Mesothelial cell of epicardium (in vitro differentiated cells): ENCODE measurements around the gene EMX1. TPM values are rescaled to one million over a fixed set of nuclear protein-coding genes. Genes with fewer than 3 reads are reported as not detected.
A peak's percentile ranks its signal among the peaks of the same experiment; 100 is the strongest.

Experiments used
- DNase-seq, 2 experiments: peaks; one replicate each; pipeline ENCODE4 v3.0.0; 2021; ENCODE audit warnings: low spot score in 2 of 2; ENCODE audit not compliant: unreplicated experiment in 2 of 2
- H3K27ac Mint-ChIP-seq: 2 replicates; pipeline ENCODE4 v1.8.0; 2021; ENCODE audit warnings: mixed read lengths
- H3K27me3 Mint-ChIP-seq: 2 replicates; pipeline ENCODE4 v1.8.0; 2021; ENCODE audit warnings: low read depth, mixed read lengths
- H3K36me3 Mint-ChIP-seq: 2 replicates; pipeline ENCODE4 v1.8.0; 2021; ENCODE audit warnings: mixed read lengths
- H3K4me1 Mint-ChIP-seq: 2 replicates; pipeline ENCODE4 v1.8.0; 2021; ENCODE audit warnings: mixed read lengths
- H3K4me3 Mint-ChIP-seq: 2 replicates; pipeline ENCODE4 v1.8.0; 2021; ENCODE audit warnings: mild to moderate bottlenecking, moderate library complexity, mixed read lengths
- H3K9me3 Mint-ChIP-seq: 2 replicates; pipeline ENCODE4 v1.8.0; 2021; ENCODE audit warnings: mixed read lengths
- CTCF ChIP-seq: fragments of 200-600 bp; sonication (generic); IDR thresholded peaks from one replicate; pipeline ENCODE4 v1.5.0; 2021; ENCODE audit warnings: antibody characterized with exemption; ENCODE audit not compliant: unreplicated experiment
- total RNA-seq: library from RNA; stranded (reverse); gene quantifications from 3 replicates; pipeline ENCODE4 v1.2.1, GENCODE V29; 2021

Gene EMX1
- total RNA-seq, 1 donor from 2014 or later = not detected

- TF ChIP-seq CTCF = no peak
- Mint-ChIP-seq H3K27ac (no peak overlapping the region), H3K4me1 (no peaks in the 10 kb centered on the region), H3K27me3 (no peaks in the 10 kb centered on the region), H3K4me3 (no peak overlapping the region), H3K36me3 (no peaks in the 10 kb centered on the region), H3K9me3 (no peaks in the 10 kb centered on the region)
- no peak for DNase-seq
Measured at GRCh38 chr2:72973137-72973535, 55.8 kb downstream of the EMX1 start.

- Mint-ChIP-seq H3K27ac (no peak overlapping the region), H3K4me3 (no peak overlapping the region), H3K27me3 (no peaks in the 10 kb centered on the region), H3K36me3 (no peaks in the 10 kb centered on the region), H3K4me1 (no peaks in the 10 kb centered on the region), H3K9me3 (no peaks in the 10 kb centered on the region)
- peak; percentile 57 for TF ChIP-seq CTCF
- DNase-seq = peak in 1 of 2 experiments; percentile 54
Measured at GRCh38 chr2:72973566-72974435, 56.5 kb downstream of the EMX1 start.

GRCh38 chr2:72974436-72974754, 57.1 kb downstream of the EMX1 start:
- Mint-ChIP-seq H3K4me3 (no peak overlapping the region), H3K27ac (no peak overlapping the region), H3K27me3 (no peaks in the 10 kb centered on the region), H3K9me3 (no peaks in the 10 kb centered on the region), H3K36me3 (no peaks in the 10 kb centered on the region), H3K4me1 (no peaks in the 10 kb centered on the region)
- no peak for DNase-seq
- TF ChIP-seq CTCF = no peak

- Mint-ChIP-seq H3K4me1 (peaks cover 1% of the 10 kb centered on the region), H3K36me3 (no peaks in the 10 kb centered on the region), H3K4me3 (no peak overlapping the region), H3K27me3 (no peaks in the 10 kb centered on the region), H3K27ac (no peak overlapping the region), H3K9me3 (no peaks in the 10 kb centered on the region)
- DNase-seq = no peak
- TF ChIP-seq CTCF = no peak
Measured at GRCh38 chr2:72975017-72975416, 57.7 kb downstream of the EMX1 start.

- no peaks in the 10 kb centered on the region for H3K36me3 Mint-ChIP-seq
- H3K27ac Mint-ChIP-seq = no peak overlapping the region
- no peaks in the 10 kb centered on the region for H3K9me3 Mint-ChIP-seq
- H3K4me1 Mint-ChIP-seq = peaks cover 11% of the 10 kb centered on the region
- TF ChIP-seq CTCF = no peak
- H3K4me3 Mint-ChIP-seq = no peak overlapping the region
- H3K27me3 Mint-ChIP-seq = no peaks in the 10 kb centered on the region
- no peak for DNase-seq
Measured at GRCh38 chr2:72979896-72980295, 62.6 kb downstream of the EMX1 start.
